BE2C (cell line): ENCODE data around the gene HEATR1.

Experiments
- DNase-seq: peaks from one replicate; pipeline ENCODE4 v3.0.0-alpha.2; 2020
- H3K27me3 ChIP-seq: fragments of 250-450 bp; sonication (Bioruptor Pico); 2 replicates; pipeline ENCODE4 v1.5.1; 2020; ENCODE audit warnings: mild to moderate bottlenecking
- H3K36me3 ChIP-seq: fragments of 250-450 bp; sonication (Bioruptor Pico); 2 replicates; pipeline ENCODE4 v1.5.1; 2020; ENCODE audit warnings: mild to moderate bottlenecking
- H3K4me1 ChIP-seq: fragments of 250-450 bp; sonication (Bioruptor Pico); 2 replicates; pipeline ENCODE4 v1.5.1; 2020
- H3K4me3 ChIP-seq: 2 replicates; pipeline ENCODE4 v1.5.1; 2011; ENCODE audit warnings: low read depth, low read length
- H3K9me3 ChIP-seq: fragments of 250-450 bp; sonication (Bioruptor Pico); 2 replicates; pipeline ENCODE4 v1.5.1; 2020
- TF ChIP-seq, protein P1 (sequence below): IDR thresholded peaks from 2 replicates; pipeline ENCODE4 v1.5.1; 2012; ENCODE audit warnings: mild to moderate bottlenecking, low read depth, low read length

Gene HEATR1

GRCh38 chr1:236526079-236526478 lies 78.2 kb downstream of the HEATR1 start:
- H3K9me3 ChIP-seq, result no peaks in the 10 kb centered on the region
- H3K27me3 ChIP-seq, result no peaks in the 10 kb centered on the region
- TF ChIP-seq, protein P1, sequence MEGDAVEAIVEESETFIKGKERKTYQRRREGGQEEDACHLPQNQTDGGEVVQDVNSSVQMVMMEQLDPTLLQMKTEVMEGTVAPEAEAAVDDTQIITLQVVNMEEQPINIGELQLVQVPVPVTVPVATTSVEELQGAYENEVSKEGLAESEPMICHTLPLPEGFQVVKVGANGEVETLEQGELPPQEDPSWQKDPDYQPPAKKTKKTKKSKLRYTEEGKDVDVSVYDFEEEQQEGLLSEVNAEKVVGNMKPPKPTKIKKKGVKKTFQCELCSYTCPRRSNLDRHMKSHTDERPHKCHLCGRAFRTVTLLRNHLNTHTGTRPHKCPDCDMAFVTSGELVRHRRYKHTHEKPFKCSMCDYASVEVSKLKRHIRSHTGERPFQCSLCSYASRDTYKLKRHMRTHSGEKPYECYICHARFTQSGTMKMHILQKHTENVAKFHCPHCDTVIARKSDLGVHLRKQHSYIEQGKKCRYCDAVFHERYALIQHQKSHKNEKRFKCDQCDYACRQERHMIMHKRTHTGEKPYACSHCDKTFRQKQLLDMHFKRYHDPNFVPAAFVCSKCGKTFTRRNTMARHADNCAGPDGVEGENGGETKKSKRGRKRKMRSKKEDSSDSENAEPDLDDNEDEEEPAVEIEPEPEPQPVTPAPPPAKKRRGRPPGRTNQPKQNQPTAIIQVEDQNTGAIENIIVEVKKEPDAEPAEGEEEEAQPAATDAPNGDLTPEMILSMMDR, result no peak
- peaks cover 2% of the 10 kb centered on the region; the same call in 1 of the 2 replicates for H3K4me1 ChIP-seq
- no peak for DNase-seq
- no peak overlapping the region for H3K4me3 ChIP-seq
- no peaks in the 10 kb centered on the region for H3K36me3 ChIP-seq

DNA sequence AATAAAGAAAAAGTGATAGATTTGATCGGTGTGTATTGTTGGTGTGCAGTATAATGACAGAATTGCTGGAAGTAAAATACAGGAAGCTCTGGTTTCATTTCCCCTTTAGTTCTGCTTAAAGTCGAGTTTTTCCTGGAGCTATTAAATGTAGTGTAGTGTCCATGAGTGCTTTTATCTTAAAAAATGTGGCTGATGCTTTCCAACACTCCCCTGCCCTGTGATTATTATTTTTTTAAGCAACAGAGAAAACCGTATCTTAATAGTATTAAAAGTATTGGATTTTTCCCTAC lies 79.5 kb downstream of the HEATR1 start:
- no peak for DNase-seq
- no peaks in the 10 kb centered on the region for H3K27me3 ChIP-seq
- TF ChIP-seq, protein P1, result no peak

DNA sequence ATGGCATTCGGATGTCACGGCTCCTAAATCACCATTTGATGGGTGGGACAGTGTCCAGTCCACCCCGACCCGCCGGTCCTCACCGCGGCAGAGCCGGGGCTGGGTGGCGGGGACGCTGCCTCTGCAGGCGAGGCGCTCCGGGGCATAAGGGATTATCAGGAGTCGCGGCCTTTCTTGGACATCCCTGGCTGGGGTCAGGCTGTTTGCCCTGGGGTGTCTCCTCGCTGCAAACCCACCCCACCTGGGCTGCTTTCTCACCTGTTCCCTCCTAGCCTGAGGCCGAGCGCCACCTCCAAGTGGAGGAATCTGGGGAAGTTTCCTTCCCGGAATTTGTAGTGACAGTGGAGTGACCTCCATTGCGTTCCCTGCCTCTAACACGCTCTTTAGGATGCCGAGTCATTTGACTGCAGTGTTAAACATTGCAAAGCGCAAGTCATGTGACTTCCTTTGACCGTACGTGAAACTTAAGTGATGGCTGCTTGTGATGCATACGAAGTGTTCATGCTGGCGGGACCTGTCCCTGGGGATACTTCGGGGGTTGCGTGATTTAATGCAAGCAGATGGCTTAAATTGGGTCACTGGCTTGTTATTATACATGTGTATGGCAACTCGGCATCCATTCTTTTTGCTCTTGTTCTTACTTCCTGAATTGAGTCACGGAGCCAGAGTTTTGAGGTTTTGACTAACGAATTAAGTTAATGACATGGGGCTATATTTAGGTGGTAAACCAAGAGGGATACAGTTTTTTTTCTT lies 80.0 kb downstream of the HEATR1 start:
- Histone ChIP-seq H3K4me3 (peak overlapping the region; percentile 61), H3K27me3 (no peaks in the 10 kb centered on the region), H3K36me3 (no peaks in the 10 kb centered on the region), H3K4me1 (peaks cover 2% of the 10 kb centered on the region; the same call in 1 of the 2 replicates), H3K9me3 (no peaks in the 10 kb centered on the region)
- DNase-seq, result peak; percentile 68
- TF ChIP-seq, protein P1, result no peak

More for the DNA sequence above, 79.5 kb downstream of the HEATR1 start:
- H3K9me3 ChIP-seq, result no peaks in the 10 kb centered on the region
- peak overlapping the region; percentile 61 for H3K4me3 ChIP-seq
- no peaks in the 10 kb centered on the region for H3K36me3 ChIP-seq
- H3K4me1 ChIP-seq, result peaks cover 2% of the 10 kb centered on the region; the same call in 1 of the 2 replicates

DNA sequence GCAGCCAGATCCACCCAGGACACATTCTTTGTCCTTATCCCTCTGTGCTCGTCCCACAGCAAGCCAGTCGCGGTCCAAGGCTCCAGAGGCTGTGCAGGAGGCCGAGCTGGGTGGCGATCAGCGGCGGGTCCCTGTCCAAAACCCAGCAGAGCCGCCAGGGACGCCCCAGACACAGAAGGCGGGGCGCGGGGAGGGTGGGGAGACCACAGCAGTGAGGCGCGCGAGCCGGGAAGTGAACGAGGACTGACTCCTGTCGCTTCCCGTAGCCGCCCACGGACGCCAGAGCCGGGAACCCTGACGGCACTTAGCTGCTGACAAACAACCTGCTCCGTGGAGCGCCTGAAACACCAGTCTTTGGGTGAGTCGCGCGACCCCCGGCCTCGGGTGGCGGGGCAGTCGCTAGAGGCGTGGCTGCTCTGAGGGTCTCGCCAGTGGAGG lies 80.6 kb downstream of the HEATR1 start, which contains the start of gene LGALS8:
Gene LGALS8, plus strand, starts transcription at position 279 of the 438 bp plus-strand sequence. CDS start 2,089 bp downstream, outside the sequence.
- H3K9me3 ChIP-seq, result no peaks in the 10 kb centered on the region
- DNase-seq, result peak; percentile 18
- H3K4me3 ChIP-seq, result peak within 1 kb of the TSS; percentile 61
- no peaks in the 10 kb centered on the region for H3K27me3 ChIP-seq
- TF ChIP-seq, protein P1, result no peak
- peaks cover 2% of the 10 kb centered on the region; the same call in 1 of the 2 replicates for H3K4me1 ChIP-seq
- H3K36me3 ChIP-seq, result no peaks in the 10 kb centered on the region

DNA sequence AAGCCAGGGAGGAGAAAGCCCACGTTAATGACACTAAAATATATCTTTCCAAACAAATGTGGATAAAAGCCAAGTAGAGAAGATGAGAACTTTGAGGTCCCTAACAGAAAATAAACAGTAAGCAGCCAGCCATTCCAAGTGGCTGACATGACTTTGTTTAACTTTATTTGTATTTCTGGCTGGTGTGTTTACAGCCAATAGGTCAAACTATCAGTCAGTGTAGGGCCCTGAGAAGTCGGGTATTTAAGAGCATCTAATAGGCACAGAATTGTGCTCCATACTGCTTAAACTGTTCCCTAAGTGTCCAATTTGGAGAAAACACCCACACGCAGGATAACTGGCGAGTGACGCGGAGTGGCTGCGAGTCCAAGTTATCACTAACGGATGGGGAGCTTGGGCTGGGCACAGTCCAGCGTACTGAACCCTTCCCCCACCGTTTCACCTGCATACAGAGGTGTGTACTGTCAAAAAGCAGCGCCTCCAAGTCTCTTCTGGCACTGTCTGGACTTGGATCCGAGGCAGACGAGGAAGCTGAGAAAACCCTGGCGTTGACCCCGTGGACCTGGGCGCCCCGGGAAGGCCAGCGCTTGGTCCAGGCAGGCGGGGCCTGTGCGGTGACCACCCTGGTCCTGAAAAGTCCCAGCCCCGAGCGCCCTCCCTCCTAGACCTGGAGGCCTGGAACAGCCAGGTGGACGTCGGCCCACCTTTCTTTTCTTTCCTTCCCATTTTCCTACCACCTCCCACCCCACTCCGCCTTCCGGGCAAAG lies 81.2 kb downstream of the HEATR1 start:
- Histone ChIP-seq H3K4me1 (peaks cover 2% of the 10 kb centered on the region; the same call in 1 of the 2 replicates), H3K27me3 (no peaks in the 10 kb centered on the region), H3K36me3 (no peaks in the 10 kb centered on the region), H3K4me3 (no peak overlapping the region), H3K9me3 (no peaks in the 10 kb centered on the region)
- TF ChIP-seq, protein P1, result no peak
- no peak for DNase-seq
